CD4-positive, alpha-beta T cell (primary cell): ENCODE data around the gene TMEM45A. TPM values are rescaled to one million over a fixed set of nuclear protein-coding genes. Genes with fewer than 3 reads are reported as not detected.

Source experiments
- ATAC-seq: fragments of 200-7000 bp; cut with Tn5 transposase; one replicate; pipeline ENCODE4 v1.10.0; 2022; ENCODE audit warnings: mild to moderate bottlenecking; ENCODE audit not compliant: poor library complexity
- CTCF ChIA-PET: fragments of 350-600 bp; sonication (Branson Sonifier 250); formaldehyde crosslinking; loops from one replicate; lab custom pipeline; 2021; ENCODE audit warnings: antibody characterized with exemption, inconsistent platforms; lab: Charles Lee
- POLR2A ChIA-PET: fragments of 350-600 bp; sonication (Branson Sonifier 250); formaldehyde crosslinking; loops from one replicate; lab custom pipeline; 2021; ENCODE audit warnings: antibody characterized with exemption, inconsistent platforms; lab: Charles Lee
- DNase-seq, 14 experiments: peaks; one replicate each; pipeline ENCODE4 v3.0.0-alpha.2; 2013 to 2020; ENCODE audit warnings: mixed read lengths in 2 of 14
- H3K27ac ChIP-seq, 2 donors: one replicate each; pipeline versions ENCODE4 v1.5.1 to v1.7.0; 2013; ENCODE audit warnings: low read length in 2 of 2, low read depth in 1 of 2, mild to moderate bottlenecking in 1 of 2
- H3K27me3 ChIP-seq, 2 experiments: 1 replicate in 1 of 2; 2 replicates in 1 of 2; pipeline versions ENCODE4 v1.6.1 to v1.7.0; 2013; ENCODE audit warnings: low read length in 2 of 2, control low read depth in 1 of 2, mild to moderate bottlenecking in 1 of 2, moderate library complexity in 1 of 2; ENCODE audit not compliant: insufficient read depth in 2 of 2, control insufficient read depth in 1 of 2
- H3K36me3 ChIP-seq: one replicate; pipeline ENCODE4 v1.6.1; 2013; ENCODE audit warnings: low read length, control low read depth; ENCODE audit not compliant: insufficient read depth
- H3K4me1 ChIP-seq: one replicate; pipeline ENCODE4 v1.6.1; 2013; ENCODE audit warnings: low read length, control low read depth; ENCODE audit not compliant: insufficient read depth
- H3K4me3 ChIP-seq: one replicate; pipeline ENCODE4 v1.5.1; 2013; ENCODE audit warnings: mild to moderate bottlenecking, low read length, moderate library complexity
- H3K9me3 ChIP-seq, 2 experiments: 1 replicate in 1 of 2; 2 replicates in 1 of 2; pipeline versions ENCODE4 v1.6.1 to v1.7.0; 2013; ENCODE audit warnings: low read length in 2 of 2, mild to moderate bottlenecking in 2 of 2, control low read depth in 1 of 2, moderate library complexity in 1 of 2; ENCODE audit not compliant: control insufficient read depth in 1 of 2, insufficient read depth in 1 of 2
- H3K27ac Mint-ChIP-seq: one replicate; pipeline ENCODE4 v1.8.0; 2020; ENCODE audit warnings: mixed read lengths
- H3K27me3 Mint-ChIP-seq: one replicate; pipeline ENCODE4 v1.8.0; 2021; ENCODE audit warnings: mixed read lengths
- H3K36me3 Mint-ChIP-seq: one replicate; pipeline ENCODE4 v1.8.0; 2021; ENCODE audit warnings: low read depth, mixed read lengths
- H3K4me1 Mint-ChIP-seq: one replicate; pipeline ENCODE4 v1.8.0; 2021; ENCODE audit warnings: low read depth, mixed read lengths
- H3K4me3 Mint-ChIP-seq: one replicate; pipeline ENCODE4 v1.8.0; 2020; ENCODE audit warnings: mild to moderate bottlenecking, mixed read lengths
- H3K9me3 Mint-ChIP-seq: one replicate; pipeline ENCODE4 v1.8.0; 2020; ENCODE audit warnings: mixed read lengths
- intact Hi-C, 2 experiments: fragments of 100-400 bp; cut with DNase I in 1 of 2; cut with micrococcal nuclease in 1 of 2; formaldehyde crosslinking; loops; one replicate each; pipeline versions ENCODE4 v1.15.1 to v1.9.0; 2023 to 2025; cut with DNase I, micrococcal nuclease
- total RNA-seq, 174 experiments: library from RNA in 2 of 174; stranded (reverse) in 2 of 174; gene quantifications; one replicate each; pipeline ENCODE4 v1.2.3 and lab custom pipeline; 2021 to 2026
- TF ChIP-seq, protein P1 (sequence below): fragments of 200-600 bp; IDR thresholded peaks from one replicate; pipeline ENCODE4 v1.8.0; 2022; ENCODE audit warnings: antibody characterized with exemption, mild to moderate bottlenecking

Gene TMEM45A
- total RNA-seq, 2 experiments from 2014 or later, result 0.08 TPM; not detected in 1

- H3K27me3 ChIP-seq, result no peaks in the 10 kb centered on the region
- Mint-ChIP-seq H3K4me3 (no peak overlapping the region), H3K36me3 (no peaks in the 10 kb centered on the region), H3K9me3 (no peaks in the 10 kb centered on the region), H3K4me1 (no peaks in the 10 kb centered on the region), H3K27ac (no peak overlapping the region), H3K27me3 (peaks cover 8% of the 10 kb centered on the region)
- no peak overlapping the region for H3K4me3 ChIP-seq
- H3K9me3 ChIP-seq, result no peaks in the 10 kb centered on the region
- peak in 3 of 14 experiments; percentile 14 to 60 (median 46) for DNase-seq
- intact Hi-C loops, result no loop called here
- ChIA-PET CTCF (no interaction called here), POLR2A (no interaction called here)
- no peak for ATAC-seq
- TF ChIP-seq, protein P1, sequence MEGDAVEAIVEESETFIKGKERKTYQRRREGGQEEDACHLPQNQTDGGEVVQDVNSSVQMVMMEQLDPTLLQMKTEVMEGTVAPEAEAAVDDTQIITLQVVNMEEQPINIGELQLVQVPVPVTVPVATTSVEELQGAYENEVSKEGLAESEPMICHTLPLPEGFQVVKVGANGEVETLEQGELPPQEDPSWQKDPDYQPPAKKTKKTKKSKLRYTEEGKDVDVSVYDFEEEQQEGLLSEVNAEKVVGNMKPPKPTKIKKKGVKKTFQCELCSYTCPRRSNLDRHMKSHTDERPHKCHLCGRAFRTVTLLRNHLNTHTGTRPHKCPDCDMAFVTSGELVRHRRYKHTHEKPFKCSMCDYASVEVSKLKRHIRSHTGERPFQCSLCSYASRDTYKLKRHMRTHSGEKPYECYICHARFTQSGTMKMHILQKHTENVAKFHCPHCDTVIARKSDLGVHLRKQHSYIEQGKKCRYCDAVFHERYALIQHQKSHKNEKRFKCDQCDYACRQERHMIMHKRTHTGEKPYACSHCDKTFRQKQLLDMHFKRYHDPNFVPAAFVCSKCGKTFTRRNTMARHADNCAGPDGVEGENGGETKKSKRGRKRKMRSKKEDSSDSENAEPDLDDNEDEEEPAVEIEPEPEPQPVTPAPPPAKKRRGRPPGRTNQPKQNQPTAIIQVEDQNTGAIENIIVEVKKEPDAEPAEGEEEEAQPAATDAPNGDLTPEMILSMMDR, result no peak
- H3K27ac ChIP-seq, result no peak overlapping the region
- no peaks in the 10 kb centered on the region for H3K4me1 ChIP-seq
- no peaks in the 10 kb centered on the region for H3K36me3 ChIP-seq
These were observed 29.0 kb downstream of the TMEM45A start for GRCh38 chr3:100521439-100521845.

DNA sequence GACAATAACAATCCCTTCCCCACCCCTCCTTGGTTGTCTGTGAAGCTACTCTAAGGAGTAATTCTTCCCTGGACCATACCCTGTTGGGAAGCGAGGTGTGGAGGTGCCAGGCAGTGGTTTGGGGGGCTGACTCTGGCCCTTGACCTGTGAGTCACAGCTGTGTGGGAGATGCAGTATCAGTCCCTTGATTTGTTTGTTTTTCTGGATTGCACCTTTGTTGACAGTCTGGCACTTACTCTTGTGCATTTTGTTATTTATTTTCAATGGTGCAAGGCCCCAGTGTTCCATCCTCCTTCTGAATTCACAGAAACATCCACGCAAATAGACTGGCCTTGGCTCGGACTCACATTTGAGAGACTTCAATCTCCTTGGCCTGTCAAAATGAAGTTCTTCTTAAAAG, 29.7 kb downstream of the TMEM45A start:
- Histone ChIP-seq H3K27me3 (no peaks in the 10 kb centered on the region), H3K4me1 (no peaks in the 10 kb centered on the region), H3K4me3 (no peak overlapping the region), H3K27ac (no peak overlapping the region), H3K9me3 (no peaks in the 10 kb centered on the region), H3K36me3 (no peaks in the 10 kb centered on the region)
- Mint-ChIP-seq H3K4me3 (no peak overlapping the region), H3K36me3 (no peaks in the 10 kb centered on the region), H3K27ac (no peak overlapping the region), H3K4me1 (no peaks in the 10 kb centered on the region), H3K27me3 (peaks cover 8% of the 10 kb centered on the region), H3K9me3 (no peaks in the 10 kb centered on the region)
- ChIA-PET CTCF (no interaction called here), POLR2A (no interaction called here)
- intact Hi-C loops, result no loop called here
- no peak for DNase-seq
- no peak for ATAC-seq
- TF ChIP-seq, protein P1, result no peak

DNA sequence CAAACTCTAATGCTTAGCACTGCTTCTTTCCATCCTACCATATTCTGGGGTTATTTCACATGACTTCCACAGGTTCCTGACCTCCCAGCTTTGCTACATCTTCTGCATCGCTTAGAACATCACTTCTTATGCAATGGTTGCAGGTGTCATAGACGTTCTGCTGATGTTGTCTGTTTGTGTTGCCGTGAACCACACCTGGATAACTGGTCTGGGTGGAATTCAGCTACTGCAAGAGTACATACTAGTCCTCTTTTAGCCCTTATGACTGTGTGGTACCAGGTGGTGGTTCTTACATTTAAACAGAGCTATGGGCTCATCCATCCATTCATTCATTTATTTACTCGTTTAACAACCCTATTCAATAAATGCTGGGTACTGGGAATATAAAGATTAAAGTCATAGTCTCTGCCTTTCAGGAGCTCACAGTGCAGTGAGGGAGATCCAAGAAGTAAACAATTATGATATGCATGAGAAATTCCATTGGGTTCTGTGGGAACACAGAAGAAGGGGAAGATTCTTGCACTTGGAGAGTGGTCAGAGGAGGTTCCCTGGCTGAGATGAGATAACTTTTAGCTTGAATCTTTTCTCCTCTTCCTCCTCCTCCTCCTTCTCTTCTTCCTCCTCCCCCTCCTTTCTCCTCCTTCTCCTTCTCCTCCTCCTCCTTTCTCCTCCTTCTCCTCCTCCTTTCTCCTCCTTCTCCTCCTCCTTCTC, 30.8 kb downstream of the TMEM45A start:
- Mint-ChIP-seq H3K27me3 (peaks cover 8% of the 10 kb centered on the region), H3K27ac (no peak overlapping the region), H3K4me3 (no peak overlapping the region), H3K36me3 (no peaks in the 10 kb centered on the region), H3K9me3 (no peaks in the 10 kb centered on the region), H3K4me1 (no peaks in the 10 kb centered on the region)
- DNase-seq (no peak), ATAC-seq (no peak)
- Histone ChIP-seq H3K27ac (no peak overlapping the region), H3K27me3 (no peaks in the 10 kb centered on the region), H3K4me3 (no peak overlapping the region), H3K9me3 (no peaks in the 10 kb centered on the region), H3K36me3 (no peaks in the 10 kb centered on the region), H3K4me1 (no peaks in the 10 kb centered on the region)
- CTCF ChIA-PET, result no interaction called here
- intact Hi-C loops, result no loop called here
- POLR2A ChIA-PET, result no interaction called here
- TF ChIP-seq, protein P1, result no peak
